Measurements from ENCODE around the gene ACY1.
A peak's percentile ranks its signal among the peaks of the same experiment; 100 is the strongest.

ACY1 gene

DNA sequence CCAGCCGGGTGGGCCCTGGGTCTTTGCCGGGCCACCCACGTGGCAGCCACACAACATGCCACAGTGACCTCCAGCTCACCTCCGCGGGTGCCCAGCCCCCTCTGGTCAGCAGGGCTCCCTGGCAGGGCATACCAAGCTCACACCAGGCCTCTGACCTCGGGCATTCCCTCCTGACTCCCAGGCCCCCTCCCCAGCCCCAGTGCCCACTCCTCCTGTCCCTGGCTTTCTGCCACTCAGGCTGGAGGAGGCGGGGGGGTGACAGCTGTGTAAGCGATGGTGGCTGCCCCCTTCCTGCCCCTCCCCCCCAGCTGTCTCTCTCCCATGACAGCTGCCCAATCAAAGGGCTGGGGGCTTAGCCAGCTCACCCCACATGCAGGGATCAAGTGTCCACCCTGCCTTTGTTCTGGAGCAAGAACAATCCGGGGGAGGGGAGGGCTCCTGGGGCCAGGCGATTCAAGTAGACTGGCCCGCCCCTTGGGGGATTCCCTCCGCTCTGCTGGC, 19.3 kb upstream of the ACY1 start:
- no peak for DNase-seq (ENCODE audit: low read depth)

DNA sequence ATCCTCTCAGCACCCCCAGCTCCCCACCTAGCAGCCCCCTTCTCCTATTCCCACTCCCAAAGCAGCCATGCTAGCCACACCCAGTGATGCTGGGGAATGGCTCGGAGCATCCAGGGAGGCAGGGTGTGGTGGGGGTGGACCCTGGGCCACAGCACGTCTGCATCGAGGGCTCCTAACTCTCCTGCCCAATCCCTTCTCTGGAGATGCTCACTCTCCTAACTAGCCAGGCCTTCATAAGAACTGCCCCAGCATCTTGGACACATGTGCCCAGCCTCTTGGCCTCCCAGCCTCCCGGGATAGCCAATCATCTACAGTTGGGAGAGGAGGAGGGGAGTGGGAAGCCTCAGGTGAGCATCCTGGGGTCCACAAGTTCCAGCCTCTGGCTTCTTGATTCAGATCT, 18.8 kb upstream of the ACY1 start:
- no peak for DNase-seq (ENCODE audit: low read depth)

DNA sequence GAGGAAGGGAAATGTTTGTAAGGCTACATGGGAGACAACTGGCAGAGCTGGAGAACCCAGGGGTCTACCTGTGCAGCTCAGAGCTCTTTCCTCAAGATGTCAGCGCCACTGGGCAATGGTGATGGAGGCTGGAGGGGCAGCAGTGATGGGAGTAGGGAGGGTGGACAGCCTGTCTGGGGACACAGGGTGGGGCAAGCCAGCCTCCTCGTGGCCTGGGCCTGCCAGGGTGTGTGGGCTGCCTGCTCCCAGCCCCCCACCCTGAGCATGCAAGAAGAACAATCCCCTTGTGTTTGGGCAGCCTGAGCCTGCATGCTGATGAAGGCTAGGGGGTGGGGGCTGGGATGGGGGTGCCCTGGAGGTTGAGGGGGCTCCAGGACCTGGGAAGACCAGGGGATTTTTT, 17.3 kb upstream of the ACY1 start:
- no peak for DNase-seq (ENCODE audit: low read depth)

DNA sequence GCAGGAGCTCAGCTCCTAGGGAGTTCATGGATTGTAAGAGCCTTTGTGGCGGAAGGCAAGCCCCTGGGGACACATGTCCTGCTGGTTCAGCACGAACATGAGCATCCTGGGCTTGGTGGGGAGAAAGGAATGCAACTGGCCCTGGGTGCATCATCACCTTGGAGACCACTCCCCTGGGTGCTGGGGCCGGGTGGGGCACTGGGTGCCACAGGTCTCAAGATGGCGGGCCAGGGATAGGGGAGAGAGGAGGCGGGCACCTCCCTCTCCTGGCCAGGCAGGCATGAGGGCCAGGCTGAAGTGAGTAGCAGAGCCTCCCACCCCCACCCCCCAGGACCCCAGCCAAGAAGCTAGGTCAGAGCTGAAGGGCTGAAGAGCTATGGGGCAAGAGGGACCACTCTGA, 16.8 kb upstream of the ACY1 start:
- no peak for DNase-seq (ENCODE audit: low read depth)

DNA sequence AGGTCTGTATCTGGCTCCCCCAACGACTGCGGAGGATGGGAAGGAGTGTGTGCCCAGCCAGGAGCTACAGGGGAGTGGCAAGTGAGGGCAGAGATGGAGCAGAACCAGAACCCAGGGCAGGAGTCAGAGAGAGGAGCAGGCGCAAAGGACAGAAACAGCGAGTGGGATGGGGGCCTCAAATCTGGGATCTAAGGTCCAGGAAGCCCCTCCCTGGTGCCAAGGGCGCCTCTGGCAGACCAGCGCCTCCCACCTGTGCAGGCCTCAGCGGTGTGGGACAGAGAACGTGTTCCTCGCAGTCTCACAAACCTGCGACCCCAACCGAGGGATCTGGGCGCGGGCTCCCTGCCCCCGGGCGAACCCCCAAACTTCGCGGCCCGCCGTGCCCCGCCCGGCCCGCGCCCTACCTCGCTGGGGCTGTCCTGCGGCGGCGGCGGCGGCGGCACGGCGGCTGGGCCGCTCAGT, 16.4 kb upstream of the ACY1 start:
- no peak for DNase-seq (ENCODE audit: low read depth)

DNA sequence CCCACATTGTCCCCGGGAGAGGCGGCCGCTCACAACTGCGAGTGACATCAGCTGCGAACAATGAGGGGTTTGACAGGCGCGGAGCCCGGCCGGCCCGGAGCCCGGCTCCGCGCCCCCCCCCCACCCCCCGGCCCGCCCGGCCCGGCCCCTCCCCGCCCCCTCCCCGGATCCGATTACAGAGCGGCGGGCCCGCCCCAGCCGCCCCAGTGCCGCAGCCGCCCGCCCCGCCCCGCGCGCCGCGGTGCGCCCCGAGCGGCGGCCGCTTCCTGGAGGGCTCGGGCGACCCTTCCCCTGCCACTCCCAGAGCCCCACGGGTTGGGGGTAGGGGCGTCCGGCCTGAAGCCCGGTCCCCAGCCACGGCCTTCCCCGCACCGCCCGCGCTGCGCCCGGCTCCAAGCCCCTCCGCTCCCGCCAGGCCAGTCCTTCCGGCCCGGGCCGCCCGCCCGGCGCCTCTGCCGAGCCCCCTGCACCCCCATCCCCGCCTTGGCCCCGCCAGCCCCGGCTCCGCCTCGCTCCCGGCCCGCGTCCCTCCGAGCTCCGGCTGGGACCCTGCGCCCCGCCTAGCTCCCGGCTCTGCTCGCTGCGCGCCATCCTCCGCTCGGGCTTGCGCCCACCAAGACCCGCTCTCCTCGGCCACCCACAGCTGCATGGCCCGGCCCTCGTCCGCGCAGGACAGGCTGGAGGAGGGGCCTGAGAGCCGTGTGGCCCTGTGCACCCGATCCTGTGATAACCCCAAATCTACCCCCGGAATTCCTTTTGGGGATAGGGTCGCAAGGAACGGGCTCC, 15.8 kb upstream of the ACY1 start, which contains the start of gene PCBP4:
Gene PCBP4, minus strand, starts transcription at position 71 of the 786 bp plus-strand sequence. CDS start 6,214 bp downstream, outside the sequence.
- no peak for DNase-seq (ENCODE audit: low read depth)

DNA sequence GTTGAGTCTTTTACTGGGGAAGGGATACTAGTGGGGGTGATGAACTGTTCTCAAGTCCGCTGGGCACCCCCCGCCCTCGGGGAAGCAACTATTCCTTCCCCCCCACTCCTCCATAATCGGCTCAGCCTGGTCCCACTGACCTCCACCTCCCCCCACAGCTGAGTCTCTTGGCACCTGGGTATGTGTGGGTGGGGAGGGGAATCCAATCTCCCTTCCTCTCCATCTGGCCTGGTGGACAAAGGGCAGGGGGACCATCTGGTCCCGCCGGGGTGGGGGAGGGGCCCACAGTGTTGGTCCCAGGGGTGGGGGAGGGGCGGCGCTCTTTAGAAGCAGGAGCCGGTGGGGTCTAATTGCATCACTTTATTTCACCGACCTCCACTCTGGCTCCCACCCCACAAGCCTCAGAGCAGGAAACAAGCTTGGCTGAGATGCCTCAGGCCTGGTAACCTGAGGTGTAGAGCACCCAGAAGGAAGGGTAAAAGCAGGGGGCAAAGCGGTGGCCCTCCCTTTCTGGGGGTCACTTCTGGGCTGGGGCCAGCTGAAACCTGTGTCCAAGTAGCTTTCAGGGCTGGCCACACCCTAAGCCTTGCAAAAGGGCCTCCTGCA, 15.1 kb upstream of the ACY1 start:
- DNase-seq (ENCODE audit: low read depth), result no peak

DNA sequence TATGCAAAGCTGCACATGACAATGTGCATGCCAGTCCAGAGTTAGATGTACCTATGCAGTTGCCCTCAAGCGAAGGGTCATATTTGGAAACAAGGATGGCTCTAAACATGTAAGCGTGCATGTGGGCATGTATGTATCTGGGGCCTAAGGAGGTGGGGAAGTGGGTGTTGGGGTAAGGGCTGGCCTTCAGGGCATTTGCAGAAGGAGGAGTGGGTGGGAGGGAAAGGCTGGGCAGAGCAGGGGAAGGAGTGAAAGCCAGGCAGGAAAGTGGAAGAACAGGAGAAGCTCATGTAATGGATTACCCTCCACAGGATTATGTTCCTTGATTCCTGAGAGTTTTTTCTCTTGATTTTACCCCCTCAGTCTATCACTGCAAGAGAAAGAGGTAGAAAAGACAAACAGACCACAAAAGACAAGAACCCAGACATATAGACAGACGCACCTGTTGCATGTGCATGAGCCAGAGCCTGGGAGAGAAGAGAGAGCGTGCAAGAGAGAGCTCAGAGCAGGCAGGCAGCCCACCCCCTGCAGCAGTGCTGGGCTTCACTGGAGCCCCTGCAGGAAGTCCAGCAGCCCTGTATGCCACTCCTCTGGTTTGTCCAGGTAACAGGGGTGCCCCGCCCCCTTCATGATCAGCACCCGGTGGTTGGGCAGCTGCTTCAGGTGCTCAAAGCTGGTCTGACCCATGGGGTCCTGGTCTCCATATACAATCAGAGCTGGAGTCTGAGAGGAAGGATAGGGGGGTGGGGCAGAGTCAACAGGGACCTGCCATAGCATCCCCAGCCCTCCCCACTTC, 14.3 kb upstream of the ACY1 start:
- no peak for DNase-seq (ENCODE audit: low read depth)

DNA sequence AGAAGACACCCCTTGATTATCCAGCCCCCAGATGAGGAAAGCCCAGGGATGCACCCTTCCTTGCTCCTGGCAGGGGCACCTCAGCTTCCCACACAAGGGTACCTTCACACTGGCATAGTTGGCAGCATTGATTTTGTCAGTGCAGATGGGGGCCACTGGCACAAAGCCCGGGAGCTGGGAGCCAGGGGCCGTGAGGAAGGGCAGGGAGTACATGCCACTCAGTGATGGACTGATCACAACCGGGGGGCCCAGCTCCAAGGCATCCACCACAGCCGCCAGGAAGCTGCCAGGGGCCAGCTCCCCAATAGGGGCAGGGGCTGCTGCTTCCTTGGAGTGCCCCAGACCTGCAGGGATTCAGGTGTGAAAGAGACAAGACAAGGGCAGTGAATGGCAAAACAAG, 13.5 kb upstream of the ACY1 start:
- DNase-seq (ENCODE audit: low read depth), result no peak

DNA sequence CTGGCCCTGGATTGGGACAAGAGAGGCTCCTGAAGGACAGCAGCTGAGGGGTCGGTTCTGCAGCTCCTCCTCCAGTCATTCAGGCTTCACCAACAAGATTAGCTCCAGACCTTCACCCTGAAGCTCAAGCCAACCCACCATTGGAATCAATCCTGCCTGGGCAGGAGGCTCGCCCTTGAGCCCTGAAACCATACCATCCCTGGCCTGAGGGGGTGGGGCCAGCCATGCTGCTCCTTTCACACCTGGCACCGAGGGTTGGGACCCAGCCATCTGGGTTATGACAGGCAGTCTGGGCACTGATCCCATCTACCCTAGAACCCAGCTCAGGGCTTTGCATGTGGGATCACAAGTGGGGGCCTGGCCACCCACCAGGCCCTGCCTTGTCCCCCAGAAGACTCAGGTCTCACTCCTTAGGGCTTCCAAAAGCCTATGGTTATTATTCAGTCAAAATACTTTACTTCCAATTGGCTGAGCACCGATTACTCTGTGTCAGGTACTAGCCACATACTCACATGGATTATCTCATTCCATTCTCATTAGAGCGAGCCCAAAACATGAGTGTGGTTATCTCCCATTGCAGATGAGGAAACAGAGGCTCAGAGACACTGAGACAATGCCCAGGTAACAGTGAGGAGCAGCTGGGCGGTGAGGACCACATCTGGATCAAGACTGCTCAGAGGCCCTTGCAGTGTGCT, 12.6 kb upstream of the ACY1 start:
- no peak for DNase-seq (ENCODE audit: low read depth)

DNA sequence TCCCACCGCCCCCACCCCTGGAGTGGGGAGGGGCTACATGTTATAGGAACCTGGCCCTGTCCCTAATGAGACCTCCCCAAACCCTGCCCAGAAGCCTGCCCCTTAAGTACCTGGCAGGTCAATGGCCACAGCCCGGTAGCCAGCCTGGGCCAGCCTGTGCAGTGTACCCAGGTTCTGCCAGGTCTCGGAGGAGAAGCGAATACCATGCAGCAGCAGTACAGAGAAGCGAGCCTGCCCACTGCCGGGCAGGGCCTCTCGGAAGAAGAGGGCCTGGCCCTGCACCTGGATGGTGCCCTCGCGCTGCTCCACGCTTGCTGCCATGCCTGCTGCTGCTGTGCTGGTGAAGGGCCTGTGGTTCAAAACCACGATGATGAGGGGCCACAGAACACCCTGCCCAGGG, 12.0 kb upstream of the ACY1 start:
- no peak for DNase-seq (ENCODE audit: low read depth)

DNA sequence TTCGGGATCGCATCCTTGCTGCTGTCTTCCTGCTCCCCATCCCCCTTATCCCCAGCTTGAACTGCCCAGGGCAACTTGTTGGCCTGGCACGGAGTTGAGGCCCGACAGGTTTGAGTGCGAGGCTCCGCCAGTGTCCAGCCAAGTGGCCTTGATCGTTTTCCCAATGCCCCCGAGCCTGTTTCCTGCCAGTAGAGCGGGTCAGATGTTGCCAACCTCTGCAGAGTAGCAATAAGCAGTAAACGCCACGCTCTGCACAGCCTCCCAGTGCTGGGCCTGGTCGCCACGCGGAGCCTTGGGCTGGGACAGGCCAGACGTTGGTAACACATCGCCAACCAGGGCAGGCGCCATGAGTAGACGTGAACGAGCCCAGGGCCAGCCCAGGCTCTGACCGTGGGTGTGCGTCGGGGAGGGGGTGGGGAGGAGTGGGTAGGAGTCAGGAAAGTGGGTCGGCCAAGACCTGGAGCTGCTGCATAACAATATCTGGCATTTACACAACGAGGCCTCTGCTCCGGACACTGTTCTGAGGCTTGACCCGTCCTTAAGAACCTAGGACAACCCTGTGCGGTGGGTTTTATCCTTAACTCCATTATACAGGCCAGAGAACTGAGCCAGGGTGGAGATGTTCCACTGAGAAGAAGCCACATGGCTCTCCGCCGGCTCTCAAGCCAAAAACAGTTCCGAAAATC, 8.9 kb upstream of the ACY1 start:
- DNase-seq (ENCODE audit: low read depth), result no peak

DNA sequence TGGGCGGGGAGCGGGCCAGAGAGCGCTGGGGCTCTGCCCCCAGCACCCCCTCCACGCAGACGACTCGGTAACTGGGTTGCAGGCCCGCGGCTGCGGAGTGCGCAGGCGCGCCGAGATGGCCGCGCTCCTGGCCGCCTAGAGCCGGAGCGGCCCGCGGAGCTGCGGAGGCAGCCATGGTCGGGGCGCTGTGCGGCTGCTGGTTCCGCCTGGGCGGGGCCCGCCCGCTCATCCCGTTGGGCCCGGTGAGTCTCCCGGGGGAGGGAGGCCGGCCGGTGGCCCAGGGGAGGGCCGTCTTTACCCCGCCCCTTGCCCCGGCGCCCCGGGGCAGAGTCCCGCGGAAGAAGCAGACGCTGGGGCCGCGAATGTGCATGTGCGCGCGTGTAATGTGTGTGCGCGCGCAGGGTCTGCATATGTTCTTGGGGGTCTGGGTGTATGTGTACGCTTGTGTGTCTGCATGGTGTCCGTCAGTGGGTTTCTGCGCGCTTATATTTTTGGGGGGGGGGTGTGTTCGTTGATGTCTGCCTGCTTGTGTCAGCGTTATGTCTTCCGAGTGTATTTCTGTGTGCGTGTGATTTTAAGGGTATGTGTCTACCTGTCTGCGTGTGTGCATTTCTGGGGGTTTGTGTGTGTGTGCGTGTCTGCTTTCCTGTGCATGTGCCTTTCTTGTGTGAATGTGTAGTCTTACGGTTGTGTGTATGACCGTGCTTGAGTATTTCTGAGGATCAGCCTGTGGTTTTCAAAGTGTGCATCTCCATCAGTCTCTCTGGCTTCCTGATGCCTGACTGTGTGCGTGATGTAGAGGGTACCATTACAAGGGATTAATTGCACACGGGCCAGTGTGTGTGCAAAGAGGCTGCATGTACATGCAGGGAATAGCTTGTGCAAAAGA, 8.1 kb upstream of the ACY1 start, which contains the start of gene ABHD14A:
Gene ABHD14A, plus strand, starts transcription at position 102 of the 889 bp plus-strand sequence. Its CDS starts 72 bp downstream, at position 174.
- peak; percentile 49 for DNase-seq (ENCODE audit: low read depth)

DNA sequence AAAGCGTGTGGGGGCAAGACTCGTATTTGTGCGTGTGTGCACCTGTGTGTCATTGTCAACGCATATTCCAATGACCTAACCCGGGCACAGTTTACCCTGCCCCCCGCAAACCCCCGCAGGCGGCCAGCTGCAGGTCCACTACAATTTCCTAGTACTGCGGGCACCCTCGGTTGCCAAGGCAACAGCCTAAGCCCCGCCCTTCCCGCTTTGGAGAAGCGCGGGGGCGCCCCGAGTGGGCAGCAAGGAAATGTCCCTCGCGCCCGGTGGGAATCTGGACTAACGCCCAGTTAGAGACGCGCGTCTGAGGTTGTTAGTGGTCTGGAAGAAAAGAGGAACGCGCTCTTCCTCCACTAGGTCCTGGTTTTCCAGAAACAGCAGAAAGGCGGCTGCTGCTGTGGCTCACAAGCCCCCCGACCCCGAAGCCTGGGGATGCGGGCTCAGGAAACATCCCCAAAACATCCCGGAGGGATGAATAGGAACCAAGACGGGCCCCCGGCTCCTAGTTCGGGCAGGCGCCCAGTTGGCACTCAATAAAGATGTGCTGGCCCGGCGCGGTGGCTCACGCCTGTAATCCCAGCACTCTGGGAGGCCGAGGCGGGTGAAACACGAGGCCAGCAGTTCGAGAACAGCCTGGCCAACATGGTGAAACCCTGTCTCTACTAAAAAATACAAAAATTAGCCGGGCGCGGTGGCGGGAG, 7.3 kb upstream of the ACY1 start:
- peak; percentile 31 for DNase-seq (ENCODE audit: low read depth)

DNA sequence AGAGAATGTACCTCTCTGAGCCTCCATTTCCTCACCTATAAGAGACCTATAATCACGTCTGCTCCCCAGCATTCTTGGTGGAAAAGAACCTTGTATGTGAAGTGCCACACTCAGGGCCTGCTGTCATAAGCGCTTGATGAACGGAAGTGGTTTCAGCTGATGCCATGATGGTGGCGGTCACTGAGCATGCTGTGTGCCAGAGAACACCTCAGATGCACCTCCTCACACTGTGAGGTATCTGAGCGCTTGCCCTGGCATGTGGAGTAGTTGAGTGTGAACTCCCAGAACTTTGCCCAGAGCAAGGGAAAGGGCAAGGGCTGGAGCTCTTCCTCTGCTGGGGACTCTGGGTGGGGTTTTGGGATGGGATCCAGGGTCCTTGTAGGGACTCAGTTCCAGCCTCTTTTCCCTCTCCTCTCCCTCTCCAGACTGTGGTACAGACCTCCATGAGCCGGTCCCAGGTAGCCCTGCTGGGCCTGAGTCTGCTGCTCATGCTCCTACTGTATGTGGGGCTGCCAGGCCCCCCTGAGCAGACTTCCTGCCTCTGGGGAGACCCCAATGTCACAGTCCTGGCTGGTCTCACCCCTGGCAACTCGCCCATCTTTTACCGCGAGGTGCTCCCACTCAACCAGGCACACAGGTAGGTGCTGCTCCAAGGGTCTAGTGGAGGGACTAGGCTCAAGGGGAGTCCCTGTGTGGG, 5.7 kb upstream of the ACY1 start:
- DNase-seq (ENCODE audit: low read depth), result no peak

DNA sequence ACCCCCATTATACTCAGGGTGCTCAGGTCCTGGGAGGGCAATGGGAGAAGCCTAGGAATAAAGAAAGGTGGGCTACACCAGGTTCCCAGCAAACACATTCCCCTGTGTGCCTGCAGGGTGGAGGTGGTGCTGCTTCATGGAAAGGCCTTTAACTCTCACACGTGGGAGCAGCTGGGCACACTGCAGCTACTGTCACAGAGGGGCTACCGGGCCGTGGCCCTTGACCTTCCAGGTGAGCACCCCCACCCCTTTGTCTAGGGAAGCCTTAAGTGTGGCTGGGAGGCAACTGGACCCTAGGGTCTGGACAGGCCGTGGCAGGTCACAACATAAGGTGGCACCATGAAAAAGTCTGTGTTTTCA, 5.2 kb upstream of the ACY1 start:
- DNase-seq (ENCODE audit: low read depth), result no peak

DNA sequence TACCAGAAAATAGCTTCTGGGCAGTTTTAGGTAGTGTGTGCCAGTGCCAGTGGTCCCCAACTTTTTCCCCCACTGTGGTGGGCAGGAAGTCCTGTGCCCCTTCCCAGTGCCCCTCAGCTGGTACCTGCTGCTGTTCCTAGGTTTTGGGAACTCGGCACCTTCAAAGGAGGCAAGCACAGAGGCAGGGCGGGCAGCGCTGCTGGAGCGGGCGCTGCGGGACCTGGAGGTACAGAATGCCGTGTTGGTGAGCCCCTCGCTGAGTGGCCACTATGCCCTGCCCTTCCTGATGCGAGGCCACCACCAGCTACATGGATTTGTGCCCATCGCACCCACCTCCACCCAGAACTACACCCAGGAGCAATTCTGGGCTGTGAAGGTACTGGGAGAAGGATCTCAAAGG, 3.1 kb upstream of the ACY1 start:
- no peak for DNase-seq (ENCODE audit: low read depth)

DNA sequence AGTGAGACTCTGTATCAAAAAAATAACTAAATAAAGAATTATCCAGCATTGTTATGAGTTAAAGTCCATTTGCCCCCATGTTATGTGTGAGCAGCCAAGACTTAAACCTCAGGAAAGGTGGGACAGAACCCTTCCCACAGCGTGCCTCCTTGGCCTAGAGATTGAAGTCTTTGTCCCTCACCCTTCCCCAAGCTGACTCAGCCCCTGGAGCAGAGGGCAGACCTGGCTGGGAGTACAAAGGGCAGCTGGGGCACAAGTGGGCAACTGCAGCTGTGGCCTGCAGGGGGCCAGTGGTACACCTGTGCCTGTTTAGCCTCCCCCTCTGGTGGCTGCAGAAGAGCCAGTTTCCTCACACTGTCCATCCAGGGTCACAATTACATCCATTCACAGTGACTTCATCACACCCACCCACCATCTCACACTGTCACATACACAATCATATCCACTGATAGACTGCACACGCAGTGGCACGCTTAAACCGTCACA, 940 bp upstream of the ACY1 start:
- DNase-seq (ENCODE audit: low read depth), result no peak
